A673 (cell line): ENCODE measurements around the gene TRIM72. TPM values are rescaled to one million over a fixed set of nuclear protein-coding genes. Genes with fewer than 3 reads are reported as not detected.
"Not testable (repeated sequence)": the region's sequence is repeated elsewhere in the genome, so short reads cannot be mapped to it uniquely, and the experiment has no call there.

ENCODE experiments used
- BruUV-seq: library from RNA; stranded (reverse); fragments of 400-500 nt; replicated peaks from 2 replicates; lab custom pipeline; 2021; lab: Mats Ljungman, UMichigan
- CTCF ChIA-PET: fragments of 300-600 bp; sonication (Branson Sonifier 250); formaldehyde crosslinking; loops from one replicate; lab custom pipeline; 2022; ENCODE audit warnings: antibody characterized with exemption; lab: Charles Lee
- POLR2A ChIA-PET: fragments of 300-600 bp; sonication (Branson Sonifier 250); formaldehyde crosslinking; loops from one replicate; lab custom pipeline; 2022; ENCODE audit warnings: antibody characterized with exemption; ENCODE audit not compliant: low non-redundant PET; lab: Charles Lee
- DNase-seq: peaks from one replicate; pipeline ENCODE4 v3.0.0-alpha.2; 2015; ENCODE audit warnings: low spot score
- H3K27ac ChIP-seq: fragments of 200-600 bp; sonication (generic); 2 replicates; pipeline ENCODE4 v1.5.1; 2016; ENCODE audit warnings: mixed run types, low read depth, mild to moderate bottlenecking, mixed read lengths, antibody characterized with exemption, low read length; ENCODE audit not compliant: poor library complexity, severe bottlenecking
- H3K27me3 ChIP-seq: fragments of 200-600 bp; sonication (generic); replicated peaks from 2 replicates; pipeline ENCODE4 v1.6.1; 2017; ENCODE audit warnings: mixed run types, low read depth, mild to moderate bottlenecking, mixed read lengths, antibody characterized with exemption, low read length; ENCODE audit not compliant: insufficient read depth, poor library complexity
- H3K36me3 ChIP-seq: fragments of 200-600 bp; sonication (generic); 2 replicates; pipeline ENCODE4 v1.6.1; 2016; ENCODE audit warnings: mixed run types, mild to moderate bottlenecking, mixed read lengths, antibody characterized with exemption, low read length; ENCODE audit not compliant: insufficient read depth, poor library complexity, severe bottlenecking
- H3K4me1 ChIP-seq: fragments of 200-600 bp; sonication (generic); 2 replicates; pipeline ENCODE4 v1.6.1; 2017; ENCODE audit warnings: mixed run types, mild to moderate bottlenecking, mixed read lengths, antibody characterized with exemption, low read length; ENCODE audit not compliant: insufficient read depth, poor library complexity, severe bottlenecking
- H3K4me3 ChIP-seq: fragments of 200-600 bp; sonication (generic); 2 replicates; pipeline ENCODE4 v1.5.1; 2016; ENCODE audit warnings: low read depth, mixed run types, mild to moderate bottlenecking, mixed read lengths, low read length; ENCODE audit not compliant: poor library complexity, severe bottlenecking
- H3K9me3 ChIP-seq: fragments of 200-600 bp; sonication (generic); 2 replicates; pipeline ENCODE4 v1.6.1; 2016; ENCODE audit warnings: mixed run types, low read depth, mild to moderate bottlenecking, mixed read lengths, antibody characterized with exemption, low read length; ENCODE audit not compliant: poor library complexity, severe bottlenecking
- CTCF ChIP-seq: fragments of 300-800, 200-600 bp; sonication (generic); conservative IDR thresholded peaks from 2 replicates; pipeline ENCODE4 v1.5.1; 2017; ENCODE audit warnings: low read depth, mild to moderate bottlenecking, antibody characterized with exemption, low read length, moderate library complexity, mixed read lengths
- EZH2 ChIP-seq: fragments of 200-600 bp; sonication (generic); IDR thresholded peaks from 2 replicates; pipeline ENCODE4 v1.6.1; 2017; ENCODE audit warnings: borderline replicate concordance, low read depth, mild to moderate bottlenecking, mixed read lengths, antibody characterized with exemption, low read length; ENCODE audit not compliant: poor library complexity, severe bottlenecking
- intact Hi-C: fragments of 100-400 bp; cut with micrococcal nuclease; formaldehyde crosslinking; loops from one replicate; pipeline ENCODE4 v1.10.0; 2022; ENCODE audit not compliant: unreplicated experiment
- total RNA-seq: library from RNA; stranded (reverse); gene quantifications from 2 replicates; pipeline ENCODE4 v1.2.3, GENCODE V29; 2021

The TRIM72 gene
- total RNA-seq, 1 experiment from 2014 or later = 0.04 TPM

- CTCF ChIA-PET = no interaction called here
- TF ChIP-seq EZH2 (no peak), CTCF (no peak)
- DNase-seq = no peak
- POLR2A ChIA-PET = no interaction called here
- intact Hi-C loops = loop anchor here (10.0 kb wide), 1 partner anchor 66 kb away; no protein-coding TSS in a partner anchor
- Histone ChIP-seq H3K27ac (no peak overlapping the region), H3K27me3 (no peaks in the 10 kb centered on the region), H3K36me3 (no peaks in the 10 kb centered on the region), H3K4me1 (no peaks in the 10 kb centered on the region), H3K4me3 (no peak overlapping the region), H3K9me3 (no peaks in the 10 kb centered on the region)
- BruUV-seq = no TSS peak
Observed at GRCh38 chr16:31268891-31269290, 55.0 kb downstream of the TRIM72 start.

GRCh38 chr16:31269541-31269940, 55.6 kb downstream of the TRIM72 start:
- no peak for DNase-seq
- intact Hi-C loops = loop anchor here (10.0 kb wide), 1 partner anchor 65 kb away; no protein-coding TSS in a partner anchor
- BruUV-seq = no TSS peak

GRCh38 chr16:31269973-31270372, 56.1 kb downstream of the TRIM72 start:
- BruUV-seq, H3K27ac ChIP-seq, POLR2A ChIA-PET, H3K27me3 ChIP-seq, H3K36me3 ChIP-seq, H3K4me1 ChIP-seq, H3K9me3 ChIP-seq, CTCF ChIA-PET, H3K4me3 ChIP-seq, DNase-seq: not testable (repeated sequence)
- intact Hi-C loops = loop anchor here (10.0 kb wide), 1 partner anchor 65 kb away; no protein-coding TSS in a partner anchor

More at GRCh38 chr16:31269541-31269940, 55.6 kb downstream of the TRIM72 start:
- no peaks in the 10 kb centered on the region for H3K4me1 ChIP-seq
- no peak overlapping the region for H3K27ac ChIP-seq
- POLR2A ChIA-PET = no interaction called here
- TF ChIP-seq EZH2 (no peak), CTCF (no peak)
- no peaks in the 10 kb centered on the region for H3K9me3 ChIP-seq
- H3K27me3 ChIP-seq = no peaks in the 10 kb centered on the region
- no peaks in the 10 kb centered on the region for H3K36me3 ChIP-seq
- CTCF ChIA-PET = no interaction called here
- no peak overlapping the region for H3K4me3 ChIP-seq

- no peak for DNase-seq
- intact Hi-C loops = no loop called here
- BruUV-seq = no TSS peak
- Histone ChIP-seq H3K4me3 (no peak overlapping the region), H3K9me3 (no peaks in the 10 kb centered on the region), H3K36me3 (no peaks in the 10 kb centered on the region), H3K4me1 (no peaks in the 10 kb centered on the region), H3K27me3 (no peaks in the 10 kb centered on the region), H3K27ac (no peak overlapping the region)
- ChIA-PET POLR2A (no interaction called here), CTCF (no interaction called here)
- TF ChIP-seq CTCF (no peak), EZH2 (no peak)
Observed at GRCh38 chr16:31270795-31271194, 56.9 kb downstream of the TRIM72 start.
